KMS-11 (cell line): Measurements from ENCODE around the gene RNF31.

Experiments
- H2AFZ ChIP-seq: fragments of 200-600 bp; sonication (generic); 2 replicates; pipeline ENCODE4 v1.6.1; 2016; ENCODE audit warnings: antibody characterized with exemption, mixed run types, low read depth
- H3K27ac ChIP-seq: fragments of 200-600 bp; sonication (generic); 2 replicates; pipeline ENCODE4 v1.6.1; 2016; ENCODE audit warnings: mild to moderate bottlenecking, mixed run types
- H3K27me3 ChIP-seq: fragments of 200-600 bp; sonication (generic); 2 replicates; pipeline ENCODE4 v1.6.1; 2017; ENCODE audit warnings: mild to moderate bottlenecking, low read depth, mixed run types, moderate library complexity; ENCODE audit not compliant: insufficient read depth
- H3K36me3 ChIP-seq: fragments of 200-600 bp; sonication (generic); 2 replicates; pipeline ENCODE4 v1.6.1; 2017; ENCODE audit warnings: mild to moderate bottlenecking, mixed run types; ENCODE audit not compliant: insufficient read depth
- H3K4me1 ChIP-seq: fragments of 200-600 bp; sonication (generic); 2 replicates; pipeline ENCODE4 v1.6.1; 2016; ENCODE audit warnings: mild to moderate bottlenecking, low read depth, mixed run types; ENCODE audit not compliant: poor library complexity, severe bottlenecking
- H3K4me2 ChIP-seq: fragments of 200-600 bp; sonication (generic); 2 replicates; pipeline ENCODE4 v1.7.0; 2016; ENCODE audit warnings: mild to moderate bottlenecking, mixed run types
- H3K4me3 ChIP-seq: fragments of 200-600 bp; sonication (generic); IDR thresholded peaks from 2 replicates; pipeline ENCODE4 v1.6.1; 2017; ENCODE audit warnings: low read depth, low read length, mixed read lengths; ENCODE audit not compliant: insufficient read depth
- H3K79me2 ChIP-seq: fragments of 200-600 bp; sonication (generic); 2 replicates; pipeline ENCODE4 v1.6.1; 2016; ENCODE audit warnings: low read depth, mixed run types; ENCODE audit not compliant: insufficient read depth
- H3K9ac ChIP-seq: fragments of 200-600 bp; sonication (generic); 2 replicates; pipeline ENCODE4 v1.6.1; 2016; ENCODE audit warnings: mild to moderate bottlenecking, mixed run types
- H4K20me1 ChIP-seq: fragments of 200-600 bp; sonication (generic); 2 replicates; pipeline ENCODE4 v1.6.1; 2016; ENCODE audit warnings: mild to moderate bottlenecking, mixed run types; ENCODE audit not compliant: insufficient read depth
- TF ChIP-seq, protein P1 (sequence below): fragments of 200-600 bp; sonication (generic); conservative IDR thresholded peaks from 2 replicates; pipeline ENCODE4 v1.6.1; 2017; ENCODE audit warnings: low read depth, mild to moderate bottlenecking, antibody characterized with exemption, low read length, moderate library complexity, mixed read lengths

RNF31 gene

DNA sequence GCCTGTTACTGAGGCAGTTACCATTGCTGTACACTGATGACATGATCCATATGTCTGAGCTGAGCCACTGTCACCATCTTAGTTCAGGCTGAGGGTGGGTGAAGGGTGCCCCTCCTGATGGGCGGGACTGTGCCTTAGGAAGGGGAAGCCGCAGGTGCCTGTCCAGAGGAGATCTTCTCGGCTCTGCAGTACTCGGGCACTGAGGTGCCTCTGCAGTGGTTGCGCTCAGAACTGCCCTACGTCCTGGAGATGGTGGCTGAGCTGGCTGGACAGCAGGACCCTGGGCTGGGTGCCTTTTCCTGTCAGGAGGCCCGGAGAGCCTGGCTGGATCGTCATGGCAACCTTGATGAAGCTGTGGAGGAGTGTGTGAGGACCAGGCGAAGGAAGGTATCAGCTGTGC, 3.7 kb downstream of the RNF31 start:
- H2AFZ ChIP-seq: no peak overlapping the region
- no peaks in the 10 kb centered on the region for H3K27me3 ChIP-seq
- no peak overlapping the region for H3K4me3 ChIP-seq
- H3K27ac ChIP-seq: no peak overlapping the region
- H3K4me1 ChIP-seq: no peaks in the 10 kb centered on the region
- H3K36me3 ChIP-seq: no peaks in the 10 kb centered on the region
- H3K79me2 ChIP-seq: peaks cover 7% of the 10 kb centered on the region; the same call in 1 of the 2 replicates
- TF ChIP-seq, protein P1, sequence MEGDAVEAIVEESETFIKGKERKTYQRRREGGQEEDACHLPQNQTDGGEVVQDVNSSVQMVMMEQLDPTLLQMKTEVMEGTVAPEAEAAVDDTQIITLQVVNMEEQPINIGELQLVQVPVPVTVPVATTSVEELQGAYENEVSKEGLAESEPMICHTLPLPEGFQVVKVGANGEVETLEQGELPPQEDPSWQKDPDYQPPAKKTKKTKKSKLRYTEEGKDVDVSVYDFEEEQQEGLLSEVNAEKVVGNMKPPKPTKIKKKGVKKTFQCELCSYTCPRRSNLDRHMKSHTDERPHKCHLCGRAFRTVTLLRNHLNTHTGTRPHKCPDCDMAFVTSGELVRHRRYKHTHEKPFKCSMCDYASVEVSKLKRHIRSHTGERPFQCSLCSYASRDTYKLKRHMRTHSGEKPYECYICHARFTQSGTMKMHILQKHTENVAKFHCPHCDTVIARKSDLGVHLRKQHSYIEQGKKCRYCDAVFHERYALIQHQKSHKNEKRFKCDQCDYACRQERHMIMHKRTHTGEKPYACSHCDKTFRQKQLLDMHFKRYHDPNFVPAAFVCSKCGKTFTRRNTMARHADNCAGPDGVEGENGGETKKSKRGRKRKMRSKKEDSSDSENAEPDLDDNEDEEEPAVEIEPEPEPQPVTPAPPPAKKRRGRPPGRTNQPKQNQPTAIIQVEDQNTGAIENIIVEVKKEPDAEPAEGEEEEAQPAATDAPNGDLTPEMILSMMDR: no peak
- H3K4me2 ChIP-seq: no peak overlapping the region
- H3K9ac ChIP-seq: no peak overlapping the region
- H4K20me1 ChIP-seq: no peaks in the 10 kb centered on the region

DNA sequence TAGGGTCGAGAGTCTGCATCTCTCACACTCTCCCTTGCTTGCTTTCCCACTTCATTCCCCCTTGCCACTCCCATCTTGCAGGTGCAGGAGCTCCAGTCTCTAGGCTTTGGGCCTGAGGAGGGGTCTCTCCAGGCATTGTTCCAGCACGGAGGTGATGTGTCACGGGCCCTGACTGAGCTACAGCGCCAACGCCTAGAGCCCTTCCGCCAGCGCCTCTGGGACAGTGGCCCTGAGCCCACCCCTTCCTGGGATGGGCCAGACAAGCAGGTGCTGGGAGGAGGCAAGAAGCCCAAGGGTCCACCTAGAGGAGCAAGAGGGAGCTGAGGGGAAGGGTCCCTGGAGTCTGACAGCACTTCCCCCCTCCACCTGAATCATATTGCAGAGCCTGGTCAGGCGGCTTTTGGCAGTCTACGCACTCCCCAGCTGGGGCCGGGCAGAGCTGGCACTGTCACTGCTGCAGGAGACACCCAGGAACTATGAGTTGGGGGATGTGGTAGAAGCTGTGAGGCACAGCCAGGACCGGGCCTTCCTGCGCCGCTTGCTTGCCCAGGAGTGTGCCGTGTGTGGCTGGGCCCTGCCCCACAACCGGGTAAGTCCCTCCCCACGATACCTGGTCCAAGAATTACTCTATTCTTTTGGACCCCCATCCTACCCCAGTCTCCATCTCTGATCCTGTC, 4.2 kb downstream of the RNF31 start:
- Histone ChIP-seq H2AFZ (no peak overlapping the region), H3K4me3 (no peak overlapping the region), H3K79me2 (peaks cover 4% of the 10 kb centered on the region; the same call in 1 of the 2 replicates), H4K20me1 (no peaks in the 10 kb centered on the region), H3K4me2 (no peak overlapping the region), H3K36me3 (no peaks in the 10 kb centered on the region), H3K9ac (no peak overlapping the region), H3K4me1 (no peaks in the 10 kb centered on the region), H3K27me3 (no peaks in the 10 kb centered on the region), H3K27ac (no peak overlapping the region)
- TF ChIP-seq, protein P1: no peak

DNA sequence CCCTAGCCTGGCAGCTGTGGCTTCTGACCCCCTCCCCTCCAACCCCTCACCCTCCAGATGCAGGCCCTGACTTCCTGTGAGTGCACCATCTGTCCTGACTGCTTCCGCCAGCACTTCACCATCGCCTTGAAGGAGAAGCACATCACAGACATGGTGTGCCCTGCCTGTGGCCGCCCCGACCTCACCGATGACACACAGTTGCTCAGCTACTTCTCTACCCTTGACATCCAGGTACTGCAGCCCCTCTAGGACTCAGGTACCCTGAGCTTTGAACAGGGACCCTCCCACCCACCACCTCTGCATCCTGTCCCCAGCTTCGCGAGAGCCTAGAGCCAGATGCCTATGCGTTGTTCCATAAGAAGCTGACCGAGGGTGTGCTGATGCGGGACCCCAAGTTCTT, 7.8 kb downstream of the RNF31 start:
- H3K4me2 ChIP-seq: no peak overlapping the region
- H3K9ac ChIP-seq: no peak overlapping the region
- H3K27me3 ChIP-seq: no peaks in the 10 kb centered on the region
- H3K79me2 ChIP-seq: no peaks in the 10 kb centered on the region
- no peak overlapping the region for H2AFZ ChIP-seq
- H3K27ac ChIP-seq: no peak overlapping the region
- no peaks in the 10 kb centered on the region for H3K36me3 ChIP-seq
- no peaks in the 10 kb centered on the region for H4K20me1 ChIP-seq
- H3K4me3 ChIP-seq: no peak overlapping the region
- TF ChIP-seq, protein P1: no peak
- H3K4me1 ChIP-seq: no peaks in the 10 kb centered on the region

DNA sequence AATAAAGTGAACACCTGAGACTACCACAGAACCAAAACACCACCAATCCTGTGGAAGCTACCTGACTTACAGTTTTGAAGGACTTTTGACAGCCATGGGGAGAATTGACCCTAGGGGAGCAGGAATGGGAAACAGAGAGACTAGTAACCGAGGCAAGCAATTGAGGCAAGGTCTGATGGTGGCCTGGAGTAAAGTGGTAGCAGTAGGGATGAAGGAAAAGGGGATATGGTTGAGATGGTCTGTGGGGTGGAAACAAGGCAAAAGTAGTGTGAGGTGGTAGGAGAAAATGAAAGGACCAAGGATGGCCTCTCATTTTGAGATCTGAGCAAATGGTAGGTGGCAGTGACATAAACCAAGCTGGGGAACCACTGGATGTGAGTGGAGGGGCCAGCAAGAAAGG, 9.5 kb downstream of the RNF31 start:
- H3K4me1 ChIP-seq: peaks cover 11% of the 10 kb centered on the region
- H3K27ac ChIP-seq: no peak overlapping the region
- TF ChIP-seq, protein P1: no peak
- no peak overlapping the region for H3K9ac ChIP-seq
- H3K4me2 ChIP-seq: no peak overlapping the region
- no peak overlapping the region for H2AFZ ChIP-seq
- H3K27me3 ChIP-seq: no peaks in the 10 kb centered on the region
- no peaks in the 10 kb centered on the region for H3K36me3 ChIP-seq
- no peak overlapping the region for H3K4me3 ChIP-seq
- no peaks in the 10 kb centered on the region for H3K79me2 ChIP-seq
- no peaks in the 10 kb centered on the region for H4K20me1 ChIP-seq
